GM19239 (cell line): Measurements from ENCODE around the gene LPP.

ENCODE experiments used
- DNase-seq: peaks from one replicate; pipeline ENCODE4 v3.0.0; 2011; ENCODE audit warnings: low spot score; ENCODE audit not compliant: insufficient read length
- FAIRE-seq: peaks from 2 replicates; lab custom pipeline; 2011; peaks lifted over from hg19 to GRCh38; lab: Jason Lieb, UNC

Gene LPP

DNA sequence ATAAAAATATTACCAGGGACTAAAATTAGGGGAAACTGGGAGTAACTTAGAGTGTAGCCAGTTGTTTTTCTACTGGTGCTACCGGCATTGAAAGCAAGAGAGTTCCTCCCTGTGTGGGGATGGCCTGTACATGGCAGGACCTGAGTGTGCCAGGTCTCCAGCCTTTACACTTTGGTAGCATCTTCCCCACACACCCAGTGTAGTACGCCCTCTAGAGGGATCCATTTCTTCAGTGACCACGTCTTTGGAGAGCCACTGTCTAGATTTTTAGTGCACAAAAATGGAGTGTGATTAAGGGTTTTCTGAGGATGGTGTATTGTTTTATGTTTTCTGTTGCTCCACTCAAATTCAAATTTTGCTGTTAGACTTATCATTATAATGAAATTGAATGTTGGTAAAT is 510.8 kb downstream of the LPP start:
- DNase-seq (no peak), FAIRE-seq (no peak)

DNA sequence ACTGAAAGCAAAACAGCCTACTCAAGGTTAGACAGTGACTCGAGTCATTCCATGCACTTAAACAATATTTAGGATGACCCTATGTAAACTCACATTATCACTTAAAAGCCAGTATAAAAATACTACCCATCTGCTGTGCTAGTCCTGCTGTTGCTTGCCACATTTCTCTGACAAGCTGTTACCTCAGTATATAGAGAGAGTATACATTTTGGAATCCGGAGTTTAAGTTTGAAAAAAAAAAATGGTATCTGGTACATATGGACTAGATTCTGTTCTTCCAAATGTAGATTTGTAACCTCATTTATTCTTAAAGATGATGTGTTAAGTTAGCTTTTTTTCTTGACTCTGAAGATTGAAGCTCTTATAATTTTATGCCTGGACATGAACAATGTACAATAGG is 514.0 kb downstream of the LPP start:
- FAIRE-seq (no peak), DNase-seq (no peak)

DNA sequence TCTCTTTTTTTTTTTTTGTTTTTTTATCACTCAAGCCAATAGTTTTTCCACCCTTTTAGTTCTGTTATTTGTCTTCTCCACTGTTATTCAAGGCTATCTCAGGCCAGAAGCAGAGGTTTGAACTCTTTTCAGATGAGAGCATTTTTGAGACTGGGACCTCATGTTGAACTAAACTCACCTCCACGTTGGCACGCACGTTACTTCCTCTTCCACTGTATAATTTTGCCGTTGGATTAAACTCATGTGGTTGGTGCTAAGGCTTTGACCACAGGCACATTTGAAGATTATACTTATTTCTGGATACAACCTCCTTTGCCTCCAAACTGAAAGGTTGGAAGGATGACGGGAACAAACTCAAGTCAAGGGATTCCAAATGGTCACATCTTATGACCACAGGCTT is 516.5 kb downstream of the LPP start:
- DNase-seq (no peak), FAIRE-seq (no peak)

DNA sequence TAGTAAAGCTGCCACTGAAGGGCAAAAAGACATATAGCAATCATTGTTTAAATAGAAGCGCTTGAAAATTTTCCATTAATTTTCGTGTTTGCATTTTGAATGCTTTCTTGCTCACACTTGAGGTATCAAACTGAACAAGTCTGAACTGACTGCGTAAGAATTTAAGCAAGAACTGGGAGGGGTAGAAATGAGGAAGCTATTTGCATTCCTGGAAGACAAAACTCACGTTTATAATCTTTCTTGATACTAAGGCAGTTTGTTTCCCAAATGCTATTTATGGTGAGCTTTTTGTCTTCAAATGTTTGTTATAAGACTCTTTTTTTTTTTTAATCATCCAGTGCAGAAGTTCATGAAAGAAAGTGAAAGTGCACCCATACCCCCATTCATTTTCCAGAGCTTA is 518.0 kb downstream of the LPP start:
- no peak for FAIRE-seq
- no peak for DNase-seq

DNA sequence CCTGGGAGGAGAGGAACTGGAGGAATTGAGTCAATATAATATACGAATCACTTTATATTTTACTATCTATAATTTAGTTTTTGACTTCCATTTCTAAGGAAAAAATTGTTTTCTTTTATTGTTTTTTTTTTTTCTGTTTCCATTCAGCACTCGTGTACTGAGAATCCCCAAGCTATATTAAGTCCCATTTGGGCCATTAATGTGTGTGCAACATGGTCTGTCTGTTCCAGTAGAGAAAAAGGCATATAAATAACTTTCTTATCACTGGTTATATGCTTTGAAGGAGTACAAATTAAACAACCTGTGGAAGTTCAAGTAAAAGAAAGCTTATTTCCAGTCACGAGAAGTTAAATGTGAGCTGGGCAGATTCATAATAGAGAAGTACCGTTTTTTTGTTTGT is 518.9 kb downstream of the LPP start:
- FAIRE-seq, result no peak

DNA sequence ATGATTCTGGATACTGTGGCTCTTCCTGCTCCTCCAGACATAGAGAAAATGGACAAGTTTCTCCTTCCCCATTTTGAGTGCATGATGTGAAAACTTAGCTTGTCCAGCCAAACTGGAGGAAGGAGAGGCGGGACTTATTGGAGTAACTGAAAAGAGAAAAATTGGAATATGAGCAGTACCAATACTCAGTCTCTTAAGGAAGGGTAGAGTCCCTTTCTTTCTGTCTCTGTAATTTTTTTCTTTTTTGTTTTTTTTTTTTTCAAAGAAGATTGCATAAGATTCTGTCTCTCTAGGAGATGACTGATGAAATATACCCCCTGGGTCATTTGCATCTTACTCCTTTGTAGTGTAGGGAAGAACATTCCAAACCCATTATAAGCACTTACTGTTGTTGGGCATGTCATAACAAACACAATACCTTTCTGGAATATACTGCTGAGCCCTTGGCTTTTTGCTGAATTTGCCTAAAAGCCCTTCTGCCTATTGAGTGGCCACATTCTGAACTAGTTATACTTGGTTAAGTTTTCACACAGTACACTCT is 519.8 kb downstream of the LPP start:
- FAIRE-seq, result no peak

More for the DNA sequence above, 518.9 kb downstream of the LPP start:
- DNase-seq, result no peak

DNA sequence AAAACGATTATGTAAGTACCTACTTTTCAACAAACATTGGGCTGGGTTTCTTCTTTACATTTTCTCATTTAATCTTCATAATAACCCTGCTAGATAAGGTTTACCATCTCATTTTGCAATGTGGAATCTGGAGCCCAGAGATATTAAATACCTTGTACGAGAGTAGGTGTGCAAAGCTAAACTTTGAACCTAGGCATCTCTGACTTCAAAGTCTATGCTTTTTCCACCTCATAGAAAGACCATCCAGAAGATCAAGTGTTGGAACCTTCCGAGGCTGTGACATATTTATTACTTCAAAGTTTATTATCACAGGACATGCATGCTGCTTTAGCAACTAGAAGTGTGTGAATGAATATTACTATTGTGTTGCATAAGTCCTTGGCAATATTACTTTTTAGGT is 520.6 kb downstream of the LPP start:
- FAIRE-seq, result no peak
- no peak for DNase-seq

More for the DNA sequence above, 519.8 kb downstream of the LPP start:
- DNase-seq, result no peak

DNA sequence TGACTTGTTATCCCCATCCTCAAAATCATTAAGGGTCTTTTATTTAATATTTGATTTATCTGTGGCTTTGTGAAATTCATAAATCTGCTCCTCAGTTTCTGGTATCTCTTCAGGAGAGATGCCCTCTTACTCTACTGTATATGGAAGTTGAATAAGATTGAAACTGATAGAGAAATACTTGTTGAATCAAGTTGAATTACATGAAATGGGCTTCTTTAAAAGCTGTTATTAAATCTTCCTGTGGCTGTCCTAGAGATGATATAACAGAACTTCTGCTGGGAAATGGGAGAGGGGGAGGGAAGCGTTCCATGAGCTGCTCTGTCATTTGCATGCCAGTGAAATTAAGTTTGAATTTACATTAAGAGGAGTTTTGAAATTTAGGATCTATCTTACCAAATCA is 523.4 kb downstream of the LPP start:
- DNase-seq (no peak), FAIRE-seq (no peak)

DNA sequence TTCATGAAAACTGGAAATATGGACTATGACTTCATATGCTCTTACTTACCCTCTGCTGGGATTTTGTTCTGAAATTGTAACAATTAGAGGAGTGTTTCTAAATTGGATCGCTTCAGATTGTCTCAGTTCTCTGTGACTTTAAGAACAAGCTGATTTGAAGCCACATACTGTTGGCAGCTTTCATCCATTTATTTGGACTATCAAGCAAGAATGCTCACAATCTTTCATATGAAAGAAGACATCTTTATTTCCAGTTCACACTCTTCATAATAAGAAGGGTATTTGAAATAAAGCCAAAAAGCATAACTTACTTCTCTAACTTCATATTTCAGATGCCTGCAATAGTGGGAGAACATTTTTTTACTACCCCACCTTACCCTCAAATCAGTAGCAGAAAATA is 526.2 kb downstream of the LPP start:
- FAIRE-seq, result no peak

DNA sequence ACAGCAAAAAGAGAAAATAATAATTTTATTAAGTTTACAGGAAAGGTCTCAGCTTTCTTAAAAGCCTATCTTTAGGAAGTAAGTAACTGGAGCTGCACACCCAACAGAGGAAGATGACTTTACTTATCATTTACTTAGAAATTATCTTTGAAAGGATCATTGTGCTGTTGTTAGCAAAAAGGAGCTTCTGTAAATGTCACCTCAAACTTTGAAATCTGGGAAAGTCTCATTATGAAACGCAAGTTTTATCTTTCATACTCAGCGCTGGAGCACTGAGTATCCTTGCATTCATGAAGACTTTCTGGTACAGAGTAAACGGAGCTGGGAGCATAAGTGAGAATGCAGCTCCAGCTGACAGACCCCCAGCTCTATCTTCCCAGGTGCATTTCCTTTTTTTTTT is 526.6 kb downstream of the LPP start:
- DNase-seq, result no peak
- no peak for FAIRE-seq

More for the DNA sequence above, 526.2 kb downstream of the LPP start:
- DNase-seq, result no peak

DNA sequence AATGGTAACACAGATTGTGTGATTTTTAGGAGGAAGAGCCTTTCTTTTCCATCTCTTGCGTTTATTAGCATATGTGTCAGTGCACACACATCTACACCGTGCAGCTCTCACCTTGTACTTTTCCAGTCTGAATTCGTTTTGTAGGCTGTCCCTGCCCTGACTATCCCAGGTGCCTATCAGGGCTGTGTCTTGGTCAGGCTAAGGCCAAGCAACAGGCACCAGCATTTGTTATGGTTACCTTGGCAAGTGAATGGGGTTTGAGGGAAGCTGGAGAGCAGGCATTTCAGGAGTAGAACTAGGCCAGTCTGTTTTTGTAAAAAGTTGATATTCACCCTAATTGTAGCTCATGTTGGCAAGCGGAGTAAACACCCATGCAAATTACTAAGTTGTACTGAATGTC is 528.4 kb downstream of the LPP start:
- no peak for FAIRE-seq
- DNase-seq, result no peak

DNA sequence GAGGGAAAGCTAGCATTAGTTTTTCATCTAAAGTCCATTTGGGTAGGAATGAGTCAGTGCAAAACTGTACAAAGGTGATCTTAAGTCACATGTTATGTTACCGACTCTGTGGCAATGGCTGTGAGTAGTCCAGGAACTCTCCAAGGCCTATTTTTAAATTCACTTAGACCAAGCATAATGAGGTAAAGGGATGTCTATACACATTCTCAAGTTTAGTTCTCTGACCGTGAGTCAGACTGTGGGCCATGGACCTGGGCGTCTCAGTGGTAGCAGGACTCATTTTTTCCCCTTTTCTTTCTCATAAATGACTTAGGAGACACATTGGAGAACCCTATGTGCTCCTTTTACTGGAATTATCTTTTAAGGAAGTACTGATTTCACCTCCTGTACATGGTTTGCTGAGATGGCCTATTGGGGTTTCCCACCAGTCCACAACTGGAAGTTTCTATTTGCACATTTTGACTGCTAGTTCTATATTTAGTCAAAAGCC is 529.1 kb downstream of the LPP start:
- FAIRE-seq (no peak), DNase-seq (no peak)

DNA sequence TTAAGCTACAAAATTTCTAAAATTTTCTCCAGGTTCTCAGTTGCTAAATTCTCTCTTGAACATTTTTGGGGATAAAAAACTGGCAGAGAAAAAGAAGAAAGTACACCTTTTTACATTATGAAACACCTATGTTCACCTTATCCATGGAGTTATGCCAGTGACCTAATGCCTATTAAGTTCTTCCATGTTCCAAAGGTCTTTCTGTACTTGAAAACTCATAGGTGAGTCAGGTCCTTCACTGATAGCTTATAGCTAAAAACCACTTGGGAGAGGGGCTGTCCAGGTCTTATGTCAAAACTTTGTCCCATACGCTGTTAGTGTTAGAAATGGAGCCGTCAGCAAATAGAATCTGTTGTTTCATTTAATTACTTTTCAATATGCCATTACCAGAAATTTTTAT is 530.3 kb downstream of the LPP start:
- DNase-seq, result no peak
- FAIRE-seq, result no peak

DNA sequence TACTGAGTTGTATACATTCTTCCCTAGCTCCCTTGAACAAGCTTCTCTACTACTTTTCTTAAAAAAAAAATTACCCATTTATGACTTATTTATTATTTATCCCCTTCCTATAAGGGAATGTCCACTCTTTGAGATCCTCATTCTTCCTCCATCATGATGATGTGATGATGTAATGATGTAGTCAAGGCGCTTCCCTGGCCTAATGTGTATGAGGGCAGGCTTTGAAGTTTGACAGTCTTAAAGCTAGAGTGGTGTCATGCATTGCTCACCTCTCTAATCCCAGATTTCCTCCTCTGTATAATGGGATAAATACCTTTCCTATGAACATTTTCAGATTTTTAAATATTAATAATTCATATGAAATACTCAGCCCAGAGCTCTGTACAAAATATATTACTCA is 531.8 kb downstream of the LPP start:
- FAIRE-seq (no peak), DNase-seq (no peak)

DNA sequence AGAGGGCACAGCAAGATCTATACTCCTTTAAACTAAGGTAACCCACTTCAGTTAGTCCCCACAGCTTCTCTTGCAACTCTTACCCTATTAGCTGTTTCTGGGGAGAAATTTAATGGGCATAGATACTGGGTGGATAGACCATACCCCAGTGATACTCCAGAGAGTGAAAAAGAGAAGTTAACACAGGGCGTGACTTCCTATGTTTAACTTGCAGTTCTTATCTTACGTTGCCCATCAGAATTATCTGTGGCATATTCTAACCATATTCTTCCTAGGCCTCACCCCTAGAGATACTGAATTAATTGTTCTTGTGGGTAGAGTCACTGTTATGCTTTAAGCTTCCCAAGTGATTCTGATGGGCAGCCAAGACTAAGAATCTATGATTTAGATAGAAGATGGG is 532.4 kb downstream of the LPP start:
- no peak for FAIRE-seq
- no peak for DNase-seq

DNA sequence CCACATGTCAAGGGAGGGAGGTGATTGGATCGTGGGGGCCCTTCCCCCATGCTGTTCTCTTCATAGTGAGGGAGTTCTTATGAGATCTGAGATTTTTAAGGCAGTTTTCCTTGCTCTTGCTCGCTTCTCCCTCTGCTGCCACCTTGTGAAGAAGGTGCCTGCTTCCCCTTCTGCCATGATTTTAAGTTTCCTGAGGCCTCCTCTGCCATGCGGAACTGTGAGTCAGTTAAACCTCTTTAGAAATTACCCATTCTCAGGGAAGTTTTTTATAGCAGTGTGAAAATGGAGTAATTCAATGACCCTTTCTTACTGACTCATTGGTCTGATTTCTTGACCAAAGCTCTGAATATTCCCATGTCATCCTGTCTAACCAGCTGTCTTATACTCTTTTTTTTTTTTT is 533.4 kb downstream of the LPP start:
- no peak for FAIRE-seq
- no peak for DNase-seq

DNA sequence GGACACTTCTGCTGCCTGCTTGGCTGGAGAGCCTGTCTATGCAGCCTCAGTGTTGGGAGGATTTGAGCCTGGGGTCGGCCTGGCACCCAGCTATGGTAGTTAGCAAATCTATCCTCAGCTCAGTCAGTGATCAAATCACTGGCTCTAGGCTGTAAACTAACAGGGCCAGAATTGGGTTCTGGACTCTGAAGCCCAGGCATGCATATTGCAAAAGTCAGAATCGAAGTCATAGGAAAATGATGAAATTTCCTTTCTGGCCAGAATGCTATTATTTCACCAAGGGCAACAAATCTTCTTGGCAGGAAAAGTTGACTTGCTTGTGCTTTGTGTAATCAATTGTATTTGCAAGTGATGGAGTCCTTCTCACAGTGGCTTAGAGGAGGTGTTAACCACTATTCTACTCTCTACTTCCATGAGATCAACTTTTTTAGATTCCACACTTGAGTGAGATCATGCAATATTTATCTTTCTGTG is 535.2 kb downstream of the LPP start:
- FAIRE-seq, result no peak
- DNase-seq, result no peak

DNA sequence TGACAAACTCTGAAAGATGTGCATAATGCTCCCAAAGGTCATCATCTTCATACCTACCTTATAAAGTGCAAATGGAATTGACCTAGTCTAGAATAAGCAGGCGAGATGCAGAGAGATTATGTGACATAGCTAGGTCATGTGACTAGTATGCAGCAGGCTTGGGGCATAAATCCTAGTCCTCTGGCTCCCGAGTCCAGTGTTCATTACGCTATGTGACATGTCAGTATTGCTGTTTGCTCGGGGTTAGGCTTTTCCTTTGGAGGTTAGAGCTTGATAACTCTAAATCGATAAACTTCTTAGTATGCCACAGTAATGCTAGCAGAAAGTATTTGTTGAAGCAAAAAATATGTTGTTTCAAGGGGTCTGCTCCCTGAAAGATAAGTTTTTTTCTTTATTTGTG is 536.1 kb downstream of the LPP start:
- FAIRE-seq (no peak), DNase-seq (no peak)

DNA sequence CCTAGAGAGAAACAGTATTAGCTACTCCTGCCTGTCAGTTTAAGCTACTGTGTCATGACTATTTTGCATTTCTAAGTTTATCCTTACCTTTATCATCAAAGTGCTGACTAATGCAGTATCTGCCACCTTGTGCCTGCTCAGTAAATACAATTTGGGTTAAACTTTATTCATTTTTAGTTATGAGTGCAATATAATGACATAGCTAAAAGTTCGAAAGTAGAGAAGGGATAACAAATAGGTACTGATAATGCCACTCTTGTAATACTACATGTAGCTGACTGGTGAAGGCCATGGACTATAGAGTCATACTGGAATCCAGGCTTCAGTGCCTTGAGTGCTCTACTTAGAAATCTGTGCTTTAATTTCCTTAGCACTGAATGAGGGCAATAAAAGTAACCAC is 537.0 kb downstream of the LPP start:
- DNase-seq, result no peak
- FAIRE-seq, result no peak

DNA sequence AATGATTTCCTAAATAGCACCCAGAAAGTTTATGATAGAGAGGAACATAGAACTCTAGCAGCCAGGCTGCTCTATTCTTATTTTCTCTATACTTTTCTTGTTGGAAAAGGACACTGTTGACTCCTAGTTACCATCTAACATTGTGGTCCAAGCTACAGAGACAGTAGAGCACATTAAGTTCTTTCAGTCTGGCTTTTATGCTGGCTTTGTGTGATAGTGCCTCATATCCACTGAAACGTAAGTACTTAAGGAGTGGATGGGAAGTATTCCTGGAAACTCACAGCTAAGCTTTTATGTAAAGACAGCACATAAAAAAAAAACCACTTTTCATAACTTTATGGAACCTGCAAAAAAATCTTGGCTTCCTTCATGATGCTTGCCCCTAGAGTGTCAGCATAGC is 537.7 kb downstream of the LPP start:
- FAIRE-seq, result no peak
- no peak for DNase-seq

DNA sequence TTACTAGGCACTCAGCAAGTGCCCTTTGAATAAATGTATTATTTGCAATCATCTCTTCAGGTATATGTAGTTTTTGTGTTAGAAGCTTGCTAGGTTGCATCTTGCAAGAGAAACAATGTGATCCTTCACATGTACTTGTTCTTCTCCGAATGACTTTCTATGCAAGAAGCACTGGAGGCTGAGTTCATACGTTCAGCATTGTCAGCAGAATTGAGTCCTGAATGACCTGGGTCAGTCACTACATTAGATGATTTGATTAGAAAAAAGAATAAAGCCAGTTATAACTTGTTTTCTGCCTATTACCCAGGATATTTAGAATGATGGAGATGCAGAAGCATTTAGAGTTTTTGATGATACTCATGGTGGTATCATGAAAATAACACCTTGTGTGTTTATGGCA is 538.7 kb downstream of the LPP start:
- FAIRE-seq (no peak), DNase-seq (no peak)

DNA sequence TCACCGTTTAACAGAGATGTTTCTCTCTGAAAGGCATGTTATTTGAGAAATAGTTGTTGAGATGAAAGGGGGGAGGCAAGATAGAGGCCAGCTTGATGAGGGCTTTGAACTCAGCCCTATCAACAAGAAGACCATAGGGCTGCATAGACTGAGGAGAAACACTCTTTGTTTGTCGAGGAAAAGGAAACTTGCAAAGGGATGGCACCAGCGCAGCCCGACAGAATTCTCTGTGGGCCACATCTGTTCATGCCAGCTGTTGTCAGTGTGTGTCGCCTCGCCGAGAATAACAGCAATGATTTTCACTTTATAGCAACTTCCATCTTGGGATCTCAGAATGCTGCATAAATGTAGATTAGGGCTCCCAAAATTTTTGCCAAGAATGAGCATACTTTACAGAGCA is 539.5 kb downstream of the LPP start:
- FAIRE-seq (no peak), DNase-seq (no peak)

DNA sequence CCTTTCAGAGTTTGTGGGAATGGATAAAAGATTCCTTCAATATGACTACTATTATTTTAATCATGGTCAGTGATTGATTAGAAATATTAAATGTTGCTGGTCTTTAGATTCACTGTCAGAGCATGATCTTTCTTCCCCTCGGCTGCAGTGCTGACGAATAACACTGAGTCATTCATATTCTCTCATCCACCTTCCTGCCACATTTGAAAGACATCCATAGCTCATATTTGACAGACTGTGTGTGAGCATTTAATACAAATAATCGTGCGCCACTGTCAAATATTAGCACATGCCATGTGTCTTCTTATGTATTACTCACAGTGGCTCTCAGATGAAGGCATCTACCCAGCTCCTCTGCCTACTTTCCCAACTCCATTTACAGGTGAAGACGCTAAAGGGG is 541.3 kb downstream of the LPP start:
- DNase-seq (no peak), FAIRE-seq (no peak)
